Kidney (tissue), 14 donors: ENCODE data around the gene BRIP1. TPM values are rescaled to one million over a fixed set of nuclear protein-coding genes. Genes with fewer than 3 reads are reported as not detected.

Source experiments
- DNase-seq, 5 donors: peaks; one replicate each; pipeline ENCODE4 v3.0.0-alpha.2; 2013 to 2020
- FAIRE-seq: peaks from 2 replicates; lab custom pipeline; 2012; peaks lifted over from hg19 to GRCh38; lab: Jason Lieb, UNC
- H3K27ac ChIP-seq, 2 donors: one replicate each; pipeline ENCODE4 v1.7.0; 2013; ENCODE audit warnings: low read depth in 2 of 2, low read length in 2 of 2, inconsistent platforms in 1 of 2
- H3K27me3 ChIP-seq: one replicate; pipeline ENCODE4 v1.7.1; 2013; ENCODE audit warnings: low read length, inconsistent platforms; ENCODE audit not compliant: control insufficient read depth, insufficient read depth
- H3K36me3 ChIP-seq, 3 donors: one replicate each; pipeline versions ENCODE4 v1.7.0 to v1.7.1; 2013; ENCODE audit warnings: low read length in 3 of 3, control low read depth in 1 of 3, inconsistent platforms in 1 of 3; ENCODE audit not compliant: insufficient read depth in 3 of 3, control insufficient read depth in 2 of 3
- H3K4me1 ChIP-seq, 3 donors: one replicate each; pipeline versions ENCODE4 v1.7.0 to v1.7.1; 2013; ENCODE audit warnings: low read length in 3 of 3, inconsistent platforms in 1 of 3, low read depth in 1 of 3; ENCODE audit not compliant: control insufficient read depth in 2 of 3, insufficient read depth in 2 of 3
- H3K4me3 ChIP-seq, 3 donors: one replicate each; pipeline versions ENCODE4 v1.7.0 to v1.8.1; 2013; ENCODE audit warnings: low read length in 3 of 3, control low read depth in 1 of 3, inconsistent platforms in 1 of 3
- H3K9ac ChIP-seq, 3 donors: one replicate each; pipeline versions ENCODE4 v1.7.0 to v1.7.1; 2013; ENCODE audit warnings: low read length in 3 of 3, control low read depth in 1 of 3, inconsistent platforms in 1 of 3
- H3K9me3 ChIP-seq, 3 donors: one replicate each; pipeline versions ENCODE4 v1.7.0 to v1.7.1; 2013; ENCODE audit warnings: low read length in 3 of 3, control low read depth in 1 of 3, inconsistent platforms in 1 of 3; ENCODE audit not compliant: control insufficient read depth in 2 of 3, insufficient read depth in 1 of 3
- CTCF ChIP-seq: IDR thresholded peaks from 3 replicates; pipeline ENCODE4 v1.5.1; 2012; ENCODE audit warnings: mild to moderate bottlenecking, moderate library complexity, borderline replicate concordance; ENCODE audit not compliant: insufficient read depth; ENCODE audit errors: extremely low read depth
- intact Hi-C: fragments of 100-400 bp; cut with DNase I; formaldehyde crosslinking; loops from one replicate; pipeline ENCODE4 v1.11.1; 2022
- polyA plus RNA-seq: library from polyadenylated mRNA; stranded (reverse); fragments of 350-450 nt; fragmentation: Illumina TruSeq; extraction: RNeasy Lipid Tissue Mini Kit (QIAGEN cat#74804); gene quantifications from one replicate; pipeline ENCODE4 v1.2.3, GENCODE V29; 2014; ENCODE audit warnings: low read depth, low replicate concordance; ENCODE audit not compliant: insufficient read depth
- total RNA-seq: library from RNA; stranded (reverse); fragmentation: NEBNext Ultra II Directional; extraction: Animal tissue kit (Norgen Biotek cat#: 25700); gene quantifications from one replicate; pipeline ENCODE4 v1.2.1, GENCODE V29; 2021
- donor health status: control.
- donor health status: control.
- donor health status: control.
- donor health status: control.
- donor health status: control.
- donor health status: DM: yes; HTN: yes; CAD: no.
- donor health status: Normal renal cell carcinoma (clear cell type).

BRIP1 gene
- total and polyA plus RNA-seq, 2 donors from 2014 or later = 0.54 TPM; not detected in 1

GRCh38 chr17:61702450-61702849 lies 160.9 kb downstream of the BRIP1 start:
- H3K36me3 ChIP-seq = no peaks in the 10 kb centered on the region
- intact Hi-C loops = no loop called here
- H3K9me3 ChIP-seq = peaks cover 0 to 33% (median 7%) of the 10 kb centered on the region in 3 donors
- H3K9ac ChIP-seq = no peak overlapping the region
- H3K4me3 ChIP-seq = no peak overlapping the region
- DNase-seq (no peak), FAIRE-seq (no peak)
- no peaks in the 10 kb centered on the region for H3K27me3 ChIP-seq
- no peak for TF ChIP-seq CTCF
- H3K4me1 ChIP-seq = no peaks in the 10 kb centered on the region
- H3K27ac ChIP-seq = no peak overlapping the region

- DNase-seq (no peak), FAIRE-seq (no peak)
- H3K4me1 ChIP-seq = no peaks in the 10 kb centered on the region
- no peak overlapping the region for H3K9ac ChIP-seq
- H3K36me3 ChIP-seq = no peaks in the 10 kb centered on the region
- peaks cover 0 to 33% (median 7%) of the 10 kb centered on the region in 3 donors for H3K9me3 ChIP-seq
- intact Hi-C loops = no loop called here
- no peaks in the 10 kb centered on the region for H3K27me3 ChIP-seq
- H3K4me3 ChIP-seq = no peak overlapping the region
- H3K27ac ChIP-seq = no peak overlapping the region
- TF ChIP-seq CTCF = no peak
Measured at GRCh38 chr17:61701978-61702377, 161.3 kb downstream of the BRIP1 start.

GRCh38 chr17:61701334-61701733 lies 162.0 kb downstream of the BRIP1 start:
- FAIRE-seq (no peak), DNase-seq (no peak)
- no peaks in the 10 kb centered on the region for H3K4me1 ChIP-seq
- H3K9me3 ChIP-seq = peaks cover 0 to 33% (median 7%) of the 10 kb centered on the region in 3 donors
- intact Hi-C loops = no loop called here
- H3K4me3 ChIP-seq = no peak overlapping the region
- TF ChIP-seq CTCF = no peak
- no peaks in the 10 kb centered on the region for H3K27me3 ChIP-seq
- no peak overlapping the region for H3K9ac ChIP-seq
- no peak overlapping the region for H3K27ac ChIP-seq
- H3K36me3 ChIP-seq = no peaks in the 10 kb centered on the region

- Histone ChIP-seq H3K9me3 (peaks cover 0 to 33% (median 7%) of the 10 kb centered on the region in 3 donors), H3K4me1 (no peaks in the 10 kb centered on the region), H3K9ac (no peak overlapping the region), H3K36me3 (no peaks in the 10 kb centered on the region), H3K27ac (no peak overlapping the region), H3K4me3 (no peak overlapping the region), H3K27me3 (no peaks in the 10 kb centered on the region)
- intact Hi-C loops = no loop called here
- DNase-seq = peak in 1 of 5 donors; percentile 13
- TF ChIP-seq CTCF = no peak
- FAIRE-seq = no peak
Measured at GRCh38 chr17:61700252-61700651, 163.1 kb downstream of the BRIP1 start.
